H1 (cell line): ENCODE data around the gene OR11A1. TPM values are rescaled to one million over a fixed set of nuclear protein-coding genes. Genes with fewer than 3 reads are reported as not detected.

ENCODE experiments used
- ASH2L ChIP-seq: fragments of 200-600, 300-600 bp; sonication (generic); IDR thresholded peaks from one replicate; pipeline ENCODE4 v1.7.1; 2017; ENCODE audit warnings: low read length
- ATF2 ChIP-seq: IDR thresholded peaks from 2 replicates; pipeline ENCODE4 v1.6.1; 2012; ENCODE audit warnings: low read length, inconsistent platforms
- CHD7 ChIP-seq: fragments of 300-600 bp; sonication (generic); IDR thresholded peaks from 2 replicates; pipeline ENCODE4 v1.7.1; 2012; ENCODE audit warnings: low read length, moderate library complexity, mild to moderate bottlenecking, inconsistent platforms; ENCODE audit not compliant: insufficient replicate concordance
- CREB1 ChIP-seq: IDR thresholded peaks from 2 replicates; pipeline ENCODE4 v1.6.1; 2012; ENCODE audit warnings: inconsistent platforms
- KDM5A ChIP-seq: fragments of 200-600 bp; IDR thresholded peaks from 2 replicates; pipeline ENCODE4 v1.7.1; 2012; ENCODE audit warnings: mild to moderate bottlenecking, low read length, inconsistent platforms, mixed read lengths
- USF2 ChIP-seq: IDR thresholded peaks from 2 replicates; pipeline ENCODE4 v1.6.1; 2011; ENCODE audit warnings: low read length, improper control_type of control experiment
- polyA plus RNA-seq, 7 experiments: library from polyadenylated mRNA; depleted of rRNA in 3 of 7; stranded (reverse) in 5 of 7; unstranded in 2 of 7; fragments of >200 nt in 5 of 7; fragments of 200-250 nt in 2 of 7; gene quantifications; 1 replicate in 5 of 7; 2 replicates in 1 of 7; 4 replicates in 1 of 7; pipeline versions ENCODE4 v1.2.1 to v1.2.3, GENCODE V29; 2011 to 2013; ENCODE audit warnings: missing spikeins in 2 of 7, mixed read lengths in 2 of 7
- total RNA-seq: library from RNA; stranded (reverse); fragmentation: NEBNext Ultra II Directional; extraction: Animal tissue kit (Norgen Biotek cat#: 25700); gene quantifications from 2 replicates; pipeline ENCODE4 v1.2.1, GENCODE V29; 2021

The OR11A1 gene
- total and polyA plus RNA-seq, 2 of the 8 experiments (the other 6 are each of a cell fraction or from before 2014, with no cell fraction given): not detected

DNA sequence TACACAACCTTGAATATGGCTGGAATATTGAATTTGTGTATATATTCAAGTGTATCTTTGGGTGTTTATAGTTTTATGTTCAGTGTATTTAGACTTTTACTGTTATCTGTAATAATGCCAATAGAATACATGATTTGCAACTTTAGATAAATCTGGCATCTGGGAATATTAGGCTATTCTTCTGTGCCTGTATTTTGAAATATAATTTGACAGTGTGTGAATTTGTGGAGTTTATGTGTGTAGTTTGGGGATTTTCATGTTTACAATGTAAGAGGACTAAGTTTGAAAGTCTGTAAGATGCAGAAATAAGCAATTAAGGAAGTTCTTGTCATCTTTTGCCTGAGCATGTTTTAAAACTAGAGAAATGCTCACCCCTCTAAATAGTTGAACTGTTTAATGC, 17.9 kb downstream of the OR11A1 start, which contains the start of gene OR10C1 (continued):
- TF ChIP-seq CHD7: no peak
- TF ChIP-seq USF2: no peak
- no peak for TF ChIP-seq ASH2L
- TF ChIP-seq KDM5A: no peak
- TF ChIP-seq CREB1: no peak
- no peak for TF ChIP-seq ATF2
